SKM-1 (cell line): Measurements from ENCODE around the gene GOT1.

Experiments used
- DNase-seq: peaks from one replicate; lab custom pipeline; 2025; ENCODE audit not compliant: unreplicated experiment; lab: John Stamatoyannopoulos, UW

The GOT1 gene

DNA sequence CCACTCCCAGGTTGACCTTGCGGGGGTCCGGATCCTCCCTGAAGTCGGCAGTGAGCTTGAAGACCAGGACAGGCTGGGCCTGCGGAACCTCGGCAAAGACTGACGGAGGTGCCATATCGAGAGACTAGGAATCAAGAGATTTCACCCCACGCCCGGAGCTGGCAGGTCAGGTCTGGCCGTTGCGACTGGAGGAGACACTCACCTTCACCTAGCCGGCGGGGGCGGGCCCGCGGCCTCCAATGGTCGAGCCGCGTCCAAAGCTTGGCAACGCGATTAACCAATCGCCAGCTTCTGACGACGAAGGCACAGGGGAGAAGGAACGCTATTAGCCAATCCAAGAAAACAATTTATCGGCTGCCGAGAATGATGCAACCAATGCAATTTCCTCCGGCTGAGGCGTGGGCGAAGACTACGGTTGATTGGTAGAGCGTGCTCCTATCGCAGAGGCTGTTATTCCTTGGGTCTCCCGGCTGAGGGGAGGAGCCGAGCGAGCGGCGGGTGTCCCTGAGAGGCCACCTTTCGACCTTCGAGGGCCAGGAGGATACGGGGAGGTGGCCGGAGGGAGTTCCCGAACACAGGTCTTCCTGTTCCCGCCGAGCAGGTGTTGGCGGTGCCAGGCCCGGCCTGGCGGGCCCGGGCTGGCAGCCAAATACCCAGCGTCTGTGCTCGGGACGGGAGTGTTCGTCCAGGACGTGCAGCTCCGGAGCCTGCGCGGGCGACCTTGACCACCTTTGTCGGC is at the start of gene GOT1:
Gene GOT1 (minus strand): TSS at position 174 of the 739 bp plus-strand sequence. CDS start 59 bp downstream, at position 115.
- peak; percentile 99 for DNase-seq

DNA sequence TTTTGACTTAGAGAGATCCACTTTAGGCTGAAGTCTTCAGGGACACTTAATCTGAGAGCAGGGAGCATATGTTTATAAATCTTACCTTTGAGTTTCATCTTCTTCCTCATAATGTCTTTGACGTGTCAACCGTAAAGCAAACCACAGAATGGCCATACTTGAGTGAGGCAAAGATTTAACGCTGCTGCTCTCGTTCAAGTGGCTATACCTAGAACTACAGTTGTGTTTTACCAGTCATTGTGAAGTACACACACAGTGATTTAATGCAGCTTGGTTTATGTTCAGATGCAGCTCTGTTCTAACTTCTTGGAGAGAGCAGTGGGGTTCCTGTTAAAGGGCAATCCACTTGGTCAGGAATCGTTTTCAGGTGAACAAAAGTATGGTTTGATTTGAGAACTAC is 39.9 kb upstream of the GOT1 start:
- DNase-seq = no peak

DNA sequence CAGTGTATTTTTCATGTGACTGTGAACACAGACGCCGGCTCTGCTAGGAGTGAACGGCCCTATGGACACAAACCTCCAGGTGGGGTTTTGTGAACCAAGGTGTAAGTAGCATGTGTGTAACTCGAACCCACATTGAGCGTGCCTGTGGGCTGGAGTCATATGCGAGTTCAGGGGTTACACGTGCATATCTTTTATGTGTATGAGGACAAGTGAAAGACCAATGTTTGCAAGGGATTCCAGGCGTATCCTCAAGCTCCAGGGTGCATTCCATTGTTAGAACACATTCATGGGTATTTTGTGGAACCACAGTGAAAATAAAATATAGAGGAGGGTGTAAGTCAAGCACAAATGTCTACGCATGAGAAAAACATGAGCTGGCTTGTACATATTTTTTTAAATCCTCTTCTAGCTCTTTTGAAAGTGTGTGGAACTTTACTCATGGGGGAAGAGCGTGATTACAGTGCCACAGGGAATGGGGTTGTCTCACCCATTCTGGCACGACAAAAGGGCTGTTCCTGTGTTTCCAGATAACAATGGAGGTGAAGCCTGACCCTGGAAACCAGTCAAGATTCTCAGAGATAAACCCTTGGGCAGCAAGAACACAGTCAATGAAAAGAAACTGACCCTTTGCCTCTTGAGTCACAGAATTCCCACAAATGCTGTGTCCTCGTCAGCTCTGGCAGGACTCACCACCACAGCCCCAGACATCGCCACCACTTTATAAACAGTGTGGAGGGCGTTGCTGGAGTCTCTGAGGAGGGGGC is 37.0 kb upstream of the GOT1 start:
- DNase-seq = no peak

DNA sequence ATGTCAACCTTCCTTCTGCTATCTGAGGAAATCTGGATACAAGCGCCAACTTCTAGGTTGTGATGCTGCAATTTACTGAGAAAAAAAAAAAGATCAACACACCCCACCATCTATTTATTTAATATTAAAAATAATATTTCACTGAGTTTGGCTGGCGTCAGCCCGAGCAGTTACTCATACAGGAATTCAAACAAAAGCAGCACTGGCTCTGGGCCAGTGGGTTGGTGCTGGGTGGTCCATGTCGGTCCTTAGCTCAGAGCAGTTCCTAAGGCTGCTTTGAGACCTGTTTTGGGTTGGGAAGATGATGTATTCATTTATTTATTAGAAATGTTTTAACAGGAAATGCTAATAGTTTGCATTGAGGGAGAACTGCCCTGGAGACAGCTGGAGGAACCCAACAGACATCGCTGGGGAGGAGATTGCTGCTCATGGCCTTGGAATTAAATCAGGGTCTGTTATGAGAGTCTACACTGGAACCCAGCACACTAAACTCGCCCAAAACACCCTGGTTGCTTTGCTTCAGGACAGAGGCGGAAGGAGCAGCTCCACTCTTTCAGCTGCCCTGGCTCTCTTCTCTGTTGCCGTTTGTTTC is 36.3 kb upstream of the GOT1 start:
- DNase-seq = no peak

DNA sequence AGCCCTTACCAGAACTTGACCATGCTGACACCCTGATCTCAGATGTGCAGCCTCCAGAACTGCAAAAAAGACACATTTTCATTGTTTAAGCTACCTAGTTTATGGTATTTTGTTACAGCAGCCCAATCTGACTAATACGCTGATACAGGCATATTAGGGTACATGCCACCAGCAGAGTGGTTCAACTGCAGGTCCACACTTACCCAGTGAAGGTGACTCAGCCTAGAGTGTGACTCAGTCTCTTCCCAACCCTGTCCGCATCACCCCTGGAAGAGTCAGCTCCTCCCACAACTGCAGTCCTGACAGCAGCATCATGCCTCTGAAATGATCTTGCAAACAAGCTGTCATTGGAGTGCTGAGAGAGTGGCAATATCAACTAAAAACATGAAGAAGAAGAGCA is 30.8 kb upstream of the GOT1 start:
- no peak for DNase-seq

DNA sequence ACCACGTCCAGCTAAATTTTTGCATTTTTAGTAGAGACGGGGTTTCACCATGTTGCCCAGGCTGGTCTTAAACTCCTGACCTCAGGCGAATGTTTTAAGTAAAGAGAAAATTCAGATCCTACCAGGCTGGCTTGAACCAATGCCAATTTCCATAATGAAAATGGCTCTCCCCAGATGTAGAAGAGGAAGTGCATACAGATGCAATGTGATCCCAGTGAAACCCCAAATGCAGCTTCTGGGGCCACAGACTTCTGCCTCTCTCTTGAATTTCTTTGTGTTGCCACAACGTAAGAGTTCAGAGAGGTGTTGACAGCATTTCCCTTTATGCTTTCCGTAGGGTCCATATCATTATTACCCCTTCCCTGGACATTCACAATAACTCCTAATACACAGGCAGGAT is 29.6 kb upstream of the GOT1 start:
- DNase-seq = no peak

DNA sequence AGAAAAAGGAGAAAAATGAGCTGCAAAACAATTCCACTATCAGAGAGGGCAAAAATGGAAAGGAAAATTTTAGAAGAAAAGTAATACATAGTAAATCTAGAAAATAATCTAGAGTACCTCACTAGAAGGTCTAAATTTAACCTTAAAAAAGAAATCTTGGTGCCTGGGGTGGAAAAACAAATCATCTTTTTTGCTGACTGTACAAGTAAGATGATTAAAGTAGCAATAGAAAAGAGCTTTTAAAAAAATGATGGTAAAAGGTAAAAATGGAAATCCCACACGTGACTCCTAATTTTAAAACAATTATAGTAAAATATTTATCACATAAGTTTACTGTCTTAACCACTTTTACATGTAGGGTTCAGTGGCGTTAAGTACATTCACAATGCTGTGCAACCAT is 28.8 kb upstream of the GOT1 start:
- DNase-seq = no peak

DNA sequence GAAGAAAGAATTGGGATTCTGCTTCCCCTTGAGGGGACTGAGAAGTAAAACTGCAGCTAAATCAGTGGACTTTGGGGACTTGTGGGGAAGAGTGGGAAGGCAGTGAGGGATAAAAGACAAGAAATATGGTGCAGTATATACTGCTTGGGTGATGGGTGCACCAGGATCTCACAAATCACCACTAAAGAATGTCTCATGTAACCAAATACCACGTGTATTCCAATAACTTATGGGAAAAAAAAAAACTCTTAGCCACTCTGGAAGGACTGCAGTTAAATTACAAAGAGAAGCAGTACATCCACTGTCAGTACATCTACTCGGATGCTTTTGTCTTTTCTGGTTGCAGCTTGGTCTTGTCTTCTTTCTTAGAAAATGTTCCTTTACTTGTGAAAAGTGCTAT is 27.4 kb upstream of the GOT1 start:
- DNase-seq = no peak

DNA sequence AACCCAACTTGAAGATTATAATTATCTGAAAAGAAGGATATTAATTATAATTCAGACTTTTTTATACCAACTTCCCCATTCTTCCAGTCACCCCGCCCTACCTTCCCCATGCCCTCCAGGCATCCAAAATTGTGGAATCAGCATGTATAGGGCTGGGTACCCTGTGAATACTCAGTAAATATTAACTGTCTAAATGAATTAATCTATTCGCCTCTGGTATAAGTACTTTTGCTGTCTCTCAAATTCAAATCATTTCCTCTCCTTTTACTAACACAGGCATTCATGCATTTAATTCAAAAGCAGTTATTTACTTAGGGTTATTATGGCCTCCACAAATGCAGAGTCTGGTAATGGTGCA is 26.5 kb upstream of the GOT1 start:
- no peak for DNase-seq

DNA sequence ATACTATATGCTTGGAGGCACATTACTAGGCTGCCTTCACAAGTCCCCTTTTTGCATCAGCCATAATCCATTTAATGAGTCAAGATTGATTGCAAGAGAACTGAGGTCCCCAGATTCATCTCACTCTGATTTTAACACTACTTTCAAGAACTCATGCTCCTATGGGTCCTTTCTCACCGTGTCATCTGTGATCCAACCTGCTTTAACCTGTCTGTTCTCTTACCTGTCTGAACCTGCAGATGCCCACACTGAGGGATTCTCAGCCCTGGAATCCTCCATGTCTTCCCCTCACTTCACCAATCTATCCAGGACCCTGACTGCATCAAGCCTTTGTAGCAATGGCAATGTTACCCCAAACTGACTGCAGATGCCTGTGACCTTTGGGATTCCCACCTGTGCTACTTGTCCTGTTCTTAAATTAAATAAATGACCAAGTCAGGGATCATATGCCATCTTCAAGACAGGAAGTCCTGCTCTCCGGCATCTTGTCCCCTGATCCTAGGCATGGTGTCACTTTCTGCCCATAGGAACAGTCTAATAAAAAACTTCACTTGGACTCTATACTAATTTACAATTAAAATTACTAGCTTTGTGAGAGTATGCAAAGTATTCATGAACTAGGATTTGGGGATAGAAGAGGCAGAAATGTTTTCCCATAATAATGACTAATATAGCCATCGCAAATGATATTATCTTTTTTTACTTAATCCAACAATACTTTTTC is 25.9 kb upstream of the GOT1 start:
- no peak for DNase-seq

DNA sequence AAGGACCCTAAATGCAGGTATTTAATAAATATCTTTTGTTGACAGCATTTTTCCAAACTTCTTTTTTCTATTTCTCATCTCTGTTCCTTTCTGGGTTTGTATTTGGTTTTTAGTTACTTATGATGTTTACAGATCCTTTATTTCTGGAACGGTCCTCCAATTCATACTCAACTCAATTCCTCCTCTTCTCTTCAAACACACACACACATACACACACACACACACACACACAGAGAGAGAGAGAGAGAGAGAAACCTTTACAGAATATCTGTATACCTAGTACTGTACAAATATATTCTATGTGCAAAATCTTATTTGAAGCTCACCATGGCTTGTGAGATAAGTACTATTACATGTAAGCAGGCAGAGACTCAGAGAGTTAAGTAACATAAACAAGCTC is 21.6 kb upstream of the GOT1 start:
- no peak for DNase-seq

DNA sequence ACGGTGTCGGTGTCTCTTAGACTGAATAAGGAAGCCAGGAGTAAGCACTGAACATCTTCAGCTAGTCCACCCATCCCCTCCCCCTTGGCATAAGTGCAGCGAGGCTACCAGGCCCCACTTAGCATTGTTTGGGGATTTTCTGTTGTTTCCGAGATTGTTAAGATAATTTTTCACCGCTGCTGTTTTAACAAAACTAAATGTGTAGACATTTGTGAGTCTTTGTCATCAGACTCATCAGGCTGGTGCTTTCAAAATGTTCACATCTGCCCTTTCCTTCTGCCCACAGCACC is 21.0 kb upstream of the GOT1 start:
- no peak for DNase-seq

DNA sequence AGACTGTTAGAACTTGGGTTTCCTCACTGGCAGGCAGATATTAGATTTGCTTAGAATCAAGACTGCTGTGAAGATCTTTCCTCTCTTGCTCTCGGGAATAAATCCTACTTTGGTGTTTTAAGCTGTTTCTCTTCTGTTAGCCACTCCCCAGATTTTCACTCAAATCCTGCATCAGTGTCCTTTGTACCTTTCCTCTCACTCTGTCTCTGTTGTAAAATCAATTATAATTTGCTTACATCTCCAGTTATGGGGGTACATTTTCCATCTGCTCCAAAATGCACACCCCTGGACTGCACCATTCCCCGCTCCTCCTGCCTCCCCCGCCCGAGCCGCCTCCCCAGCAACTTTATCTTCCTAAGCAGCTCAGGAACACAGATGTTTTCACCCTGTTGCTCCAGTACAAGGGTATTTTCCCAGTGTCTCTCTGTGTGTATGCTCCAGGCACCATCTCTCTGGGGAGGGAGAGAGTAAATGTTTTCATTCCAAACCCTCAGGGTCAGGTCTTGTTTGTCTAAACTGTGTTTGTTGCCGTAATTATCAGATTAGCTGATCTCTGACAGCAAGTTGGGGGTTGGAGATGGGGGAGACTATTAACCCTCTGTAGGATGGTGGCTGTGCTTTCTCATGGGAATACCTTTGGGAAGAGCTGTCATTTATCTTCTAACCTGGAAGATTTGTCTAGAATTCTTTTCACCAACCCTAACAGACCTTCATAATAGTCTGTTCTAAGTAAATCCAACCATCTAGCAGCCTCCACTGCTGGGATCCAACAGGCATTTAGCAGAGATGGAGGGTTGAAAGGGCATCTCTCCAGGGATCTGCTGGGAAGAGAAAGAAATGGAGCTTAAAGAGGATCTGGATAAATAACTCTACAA is 20.4 kb upstream of the GOT1 start:
- DNase-seq = no peak

DNA sequence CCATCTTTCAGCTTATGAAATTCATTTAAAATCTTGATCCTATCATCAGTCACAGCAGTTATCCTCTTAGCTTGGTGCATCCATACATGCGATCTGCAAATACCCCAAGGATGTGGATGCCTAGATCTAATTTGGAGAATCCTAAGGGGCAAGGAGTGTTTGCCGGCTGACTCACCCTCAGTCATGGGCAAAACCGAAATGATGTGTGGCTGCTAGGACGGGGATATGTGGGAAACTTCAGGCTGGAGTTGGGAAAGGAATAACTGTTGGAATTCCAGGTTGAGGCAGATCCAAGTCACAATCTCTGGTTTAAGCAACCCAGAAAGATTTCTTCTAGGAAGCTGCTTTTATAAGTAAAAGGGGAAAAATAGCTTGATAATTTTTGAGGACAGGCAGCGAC is 19.7 kb upstream of the GOT1 start:
- DNase-seq = no peak

DNA sequence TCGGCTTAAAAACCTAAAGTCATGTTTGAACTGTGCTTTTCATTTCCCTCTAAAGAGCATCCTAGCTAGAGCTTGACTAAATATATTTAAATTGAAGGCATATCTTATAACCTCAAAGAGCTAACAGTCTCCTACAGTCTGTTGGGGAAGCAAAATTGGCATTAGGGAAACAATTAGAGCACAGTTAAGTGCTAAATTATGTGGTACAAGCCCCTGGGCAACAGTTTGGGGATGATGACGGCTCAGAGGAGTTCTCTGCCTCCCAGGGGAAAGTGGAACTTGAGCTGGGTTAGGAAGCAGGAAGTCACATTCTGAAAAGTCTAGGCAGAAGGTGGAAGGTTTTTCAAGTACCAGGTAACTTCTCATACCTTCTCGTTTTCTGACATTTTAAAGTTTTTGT is 18.6 kb upstream of the GOT1 start:
- DNase-seq = no peak

DNA sequence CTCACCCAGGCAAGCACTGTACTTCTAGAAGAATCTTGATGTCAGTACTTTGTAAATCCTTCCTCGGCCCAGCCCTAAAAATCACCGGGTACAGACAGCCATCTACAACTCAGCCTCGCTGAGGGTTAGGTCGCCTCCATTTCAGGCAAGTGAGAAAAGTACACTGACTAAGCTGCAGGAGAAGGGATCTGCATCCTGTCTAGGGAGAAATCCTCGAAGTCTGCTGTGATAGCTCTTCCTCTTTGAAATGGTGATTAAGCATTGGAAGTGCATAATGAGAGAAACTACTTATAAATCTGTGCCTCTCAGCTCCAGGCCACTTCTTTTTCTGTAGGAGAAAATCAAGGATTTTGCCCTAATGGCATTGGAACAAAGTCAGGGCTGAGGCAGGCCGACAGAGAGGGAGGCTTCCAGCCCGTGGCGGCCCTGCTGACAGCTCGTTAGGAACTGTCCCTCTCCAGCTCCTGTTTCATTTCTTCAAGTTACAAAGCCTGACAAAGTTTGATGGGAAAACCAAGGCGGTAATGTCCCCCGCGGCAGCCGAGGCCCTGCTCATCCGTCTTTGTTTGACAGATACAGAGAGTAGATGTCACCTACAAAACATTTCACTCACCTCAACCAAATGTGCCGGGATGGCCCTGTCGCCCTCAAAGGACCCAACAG is 14.1 kb upstream of the GOT1 start:
- DNase-seq = no peak

DNA sequence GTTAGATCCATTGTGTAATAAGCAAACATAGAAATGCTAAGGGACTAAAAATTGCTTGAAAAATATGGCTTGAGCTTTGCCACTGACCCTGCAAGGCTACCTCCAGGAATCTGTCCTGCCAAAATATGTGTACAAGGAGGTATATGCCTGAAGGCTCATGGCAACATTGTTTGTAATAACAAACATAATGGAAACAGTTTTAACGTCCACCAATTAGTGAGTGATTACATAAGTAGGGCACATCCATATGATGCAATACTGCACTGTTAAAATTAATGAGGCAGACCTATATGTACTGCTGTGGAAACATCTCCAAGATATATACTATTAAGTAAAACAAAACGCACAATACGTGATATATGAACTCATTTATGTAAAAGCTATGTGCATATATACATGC is 13.1 kb upstream of the GOT1 start:
- DNase-seq = no peak

DNA sequence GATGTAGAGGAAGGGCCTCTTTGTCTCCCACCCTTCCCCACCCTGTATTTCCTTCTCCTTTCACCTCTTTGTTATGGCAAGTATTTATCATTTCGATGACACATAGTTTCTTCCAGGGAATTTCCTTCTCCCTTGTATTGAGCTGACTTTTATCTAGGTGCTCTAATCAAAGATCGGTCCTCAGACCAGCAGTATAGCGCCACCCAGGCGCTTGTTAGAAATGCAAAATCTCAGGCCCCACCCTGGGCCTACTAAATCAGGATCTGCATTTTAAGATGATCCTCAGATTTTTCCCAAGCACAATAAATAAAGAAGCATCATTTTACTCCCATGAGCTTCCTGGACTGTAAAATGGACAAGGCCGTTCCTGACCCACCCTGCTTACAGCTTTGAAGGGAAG is 12.0 kb upstream of the GOT1 start:
- DNase-seq = no peak

DNA sequence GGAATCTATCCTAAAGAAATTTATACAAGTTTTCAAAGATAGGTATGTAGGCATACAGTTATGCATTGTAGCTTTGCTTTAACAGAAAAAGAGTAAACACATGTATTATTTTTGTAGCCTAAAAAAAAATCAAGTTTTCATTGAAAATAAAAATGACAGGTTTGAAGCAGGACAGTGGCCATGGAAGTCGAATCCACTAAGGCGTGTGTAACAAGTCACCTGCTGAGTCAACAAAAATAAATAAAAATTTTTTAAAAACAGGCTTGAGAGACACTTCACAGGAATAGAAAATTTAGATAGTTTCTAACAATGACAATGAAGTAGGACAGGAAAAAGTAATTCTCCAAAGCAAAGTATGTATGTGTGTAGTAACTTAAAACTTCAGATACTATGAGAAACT is 8.5 kb upstream of the GOT1 start:
- no peak for DNase-seq

DNA sequence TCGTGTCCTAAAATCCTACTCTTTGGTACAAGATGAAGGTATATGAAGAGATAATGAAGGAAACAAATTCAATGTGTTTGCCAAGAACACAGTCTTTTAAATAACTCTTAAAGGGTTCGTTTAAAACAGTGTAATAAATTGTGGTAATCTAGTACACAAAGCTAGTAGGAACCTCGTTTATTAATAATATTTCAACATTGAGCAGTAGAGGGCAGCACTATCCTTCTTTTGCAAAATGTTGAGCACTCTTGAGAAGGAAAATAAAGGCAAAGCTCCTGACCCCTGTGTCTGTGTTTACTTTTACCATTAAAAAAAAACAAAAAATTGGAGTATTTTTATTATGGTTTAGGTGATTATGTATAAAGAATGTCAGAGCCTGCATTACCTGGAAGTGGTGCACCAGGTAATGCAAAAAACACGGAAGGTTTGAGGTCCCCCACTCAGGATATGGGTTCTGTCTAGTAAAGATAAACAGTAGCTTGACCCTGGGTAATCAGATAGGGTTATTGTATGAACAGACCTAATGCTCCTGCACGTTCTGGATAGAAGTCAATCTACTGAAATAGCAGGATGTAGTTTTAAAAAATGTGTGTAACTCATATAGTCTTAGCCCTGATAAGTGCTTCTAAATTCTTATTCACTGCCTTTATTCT is 5.7 kb upstream of the GOT1 start:
- DNase-seq = peak; percentile 19
